ENCODE results near the gene TVP23C. TPM values are rescaled to one million over a fixed set of nuclear protein-coding genes. Genes with fewer than 3 reads are reported as not detected.

TVP23C gene
- total RNA-seq, 1 experiment from 2014 or later: 45.5 TPM

DNA sequence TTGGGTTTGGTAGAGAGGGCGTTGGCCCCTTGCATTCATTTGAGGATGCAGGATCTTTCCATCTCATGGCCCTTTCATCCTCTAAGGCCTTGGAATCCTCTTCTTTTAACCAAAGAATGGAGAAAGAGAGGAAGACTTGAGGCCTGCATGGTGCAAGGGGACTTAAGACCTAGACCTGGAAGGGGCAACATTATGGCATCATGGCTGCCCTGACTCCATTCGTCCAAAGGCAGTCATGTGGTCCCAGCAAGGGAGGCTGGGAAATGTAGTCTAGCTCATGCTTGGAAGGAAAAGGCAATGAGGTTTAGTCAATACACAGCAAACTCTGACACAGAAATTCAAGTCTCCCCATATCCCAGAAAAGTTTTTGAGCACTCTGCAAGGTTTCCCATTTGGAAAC is 65.2 kb downstream of the TVP23C start:
- POLR2A ChIA-PET (ENCODE audit: unreplicated experiment): no interaction called here

DNA sequence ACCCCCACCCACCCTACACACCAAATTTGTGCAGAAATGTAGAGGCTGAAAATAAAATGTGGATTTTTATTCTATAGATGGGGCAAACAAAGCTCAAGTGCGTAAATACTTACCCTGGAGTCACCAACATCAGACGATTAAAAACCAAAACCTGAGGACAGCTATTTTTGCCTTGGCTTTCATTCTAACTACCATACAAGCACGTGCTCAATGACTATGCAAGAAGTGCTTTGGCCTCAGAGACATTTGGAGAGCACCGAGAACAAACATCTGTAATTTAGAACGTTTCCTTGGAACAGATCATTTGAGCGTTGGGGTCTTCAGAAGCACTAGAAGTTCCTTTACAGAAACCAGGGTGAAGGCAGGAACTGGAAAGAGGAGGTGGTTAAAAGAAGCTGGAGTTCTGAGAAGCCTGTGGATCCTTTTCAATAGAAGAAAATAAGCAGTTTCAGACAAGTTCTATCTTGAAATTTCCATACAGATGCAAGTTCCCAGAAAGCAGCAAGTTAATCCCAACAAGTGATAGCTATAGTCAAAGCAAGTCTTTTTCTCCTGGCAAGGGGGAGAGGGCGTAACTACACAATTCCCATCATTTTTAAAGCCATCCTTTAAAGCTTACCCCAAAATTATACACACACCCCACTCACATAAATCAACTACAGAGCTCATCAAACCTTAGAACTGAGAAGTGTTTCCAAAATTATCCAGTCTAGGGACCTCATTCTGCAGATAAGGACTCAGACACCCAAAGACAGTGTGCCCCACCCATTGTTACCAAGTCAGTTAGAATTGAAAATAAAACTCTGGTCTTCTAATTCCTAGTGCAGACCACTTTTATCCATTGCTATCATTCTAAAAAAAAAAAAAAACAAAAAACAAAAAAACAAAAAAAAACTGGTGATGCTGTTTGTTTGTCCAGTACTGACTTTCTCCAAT is 66.3 kb downstream of the TVP23C start:
- POLR2A ChIA-PET (ENCODE audit: unreplicated experiment): no interaction called here
- BruUV-seq (replicated peaks): no TSS peak

More for the DNA sequence above, 65.2 kb downstream of the TVP23C start:
- Histone ChIP-seq H3K9me2 (ENCODE audit: insufficient read depth) (no peaks in the 10 kb centered on the region), H3K4me1 (replicated peaks; ENCODE audit: insufficient read depth) (no peaks in the 10 kb centered on the region), H3K27ac (no peak overlapping the region), H3K4me3 (no peak overlapping the region), H3K36me3 (ENCODE audit: low read depth) (no peaks in the 10 kb centered on the region), H3K9me3 (ENCODE audit: insufficient read depth, low read depth) (no peaks in the 10 kb centered on the region), H3K27me3 (ENCODE audit: insufficient read depth, low read depth) (no peaks in the 10 kb centered on the region), H3F3A (ENCODE audit: insufficient read depth, low read depth) (no peaks in the 10 kb centered on the region), H4K20me1 (ENCODE audit: insufficient read depth) (no peaks in the 10 kb centered on the region), H2AFZ (no peak overlapping the region), H3K79me2 (ENCODE audit: low read depth) (no peaks in the 10 kb centered on the region), H3K4me2 (no peak overlapping the region)
- no peak for DNase-seq
- no TSS peak for BruUV-seq (replicated peaks)
- TF ChIP-seq, protein P1, sequence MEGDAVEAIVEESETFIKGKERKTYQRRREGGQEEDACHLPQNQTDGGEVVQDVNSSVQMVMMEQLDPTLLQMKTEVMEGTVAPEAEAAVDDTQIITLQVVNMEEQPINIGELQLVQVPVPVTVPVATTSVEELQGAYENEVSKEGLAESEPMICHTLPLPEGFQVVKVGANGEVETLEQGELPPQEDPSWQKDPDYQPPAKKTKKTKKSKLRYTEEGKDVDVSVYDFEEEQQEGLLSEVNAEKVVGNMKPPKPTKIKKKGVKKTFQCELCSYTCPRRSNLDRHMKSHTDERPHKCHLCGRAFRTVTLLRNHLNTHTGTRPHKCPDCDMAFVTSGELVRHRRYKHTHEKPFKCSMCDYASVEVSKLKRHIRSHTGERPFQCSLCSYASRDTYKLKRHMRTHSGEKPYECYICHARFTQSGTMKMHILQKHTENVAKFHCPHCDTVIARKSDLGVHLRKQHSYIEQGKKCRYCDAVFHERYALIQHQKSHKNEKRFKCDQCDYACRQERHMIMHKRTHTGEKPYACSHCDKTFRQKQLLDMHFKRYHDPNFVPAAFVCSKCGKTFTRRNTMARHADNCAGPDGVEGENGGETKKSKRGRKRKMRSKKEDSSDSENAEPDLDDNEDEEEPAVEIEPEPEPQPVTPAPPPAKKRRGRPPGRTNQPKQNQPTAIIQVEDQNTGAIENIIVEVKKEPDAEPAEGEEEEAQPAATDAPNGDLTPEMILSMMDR (conservative IDR thresholded peaks at IDR 0.05): no peak
- TF ChIP-seq EZH2 (IDR thresholded peaks at IDR 0.05; ENCODE audit: low read depth): no peak
- intact Hi-C loops (cut with micrococcal nuclease; ENCODE audit: unreplicated experiment): no loop called here
- CTCF ChIA-PET: interaction anchor here (0.5 kb wide), 1 partner anchor 251 kb away, joined by 3 read pairs; no protein-coding TSS in a partner anchor

DNA sequence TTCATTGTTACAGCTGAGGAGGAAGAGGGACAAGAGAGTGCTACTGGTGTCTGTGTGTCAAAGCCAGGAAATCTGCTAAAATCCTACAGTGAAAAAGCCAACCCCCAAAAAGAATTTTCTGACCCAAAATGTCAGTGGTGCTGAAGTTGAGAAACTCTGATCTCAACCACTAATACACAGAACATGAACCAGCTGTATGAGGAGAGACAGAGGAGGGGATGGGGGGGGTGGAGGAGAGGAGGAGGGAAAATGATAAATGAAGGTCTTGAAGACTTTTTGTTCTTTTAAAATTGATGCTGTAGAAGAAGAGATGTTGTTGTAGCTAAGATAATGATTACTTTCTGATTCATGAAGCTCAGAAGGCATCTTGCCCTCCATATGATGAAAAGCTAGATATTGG is 68.5 kb downstream of the TVP23C start:
- no peaks in the 10 kb centered on the region for H3K4me1 ChIP-seq (replicated peaks; ENCODE audit: insufficient read depth)
- POLR2A ChIA-PET (ENCODE audit: unreplicated experiment): no interaction called here
- H3K27me3 ChIP-seq (ENCODE audit: insufficient read depth, low read depth): no peaks in the 10 kb centered on the region
- intact Hi-C loops (cut with micrococcal nuclease; ENCODE audit: unreplicated experiment): no loop called here
- H3K79me2 ChIP-seq (ENCODE audit: low read depth): no peaks in the 10 kb centered on the region
- no peak overlapping the region for H3K4me2 ChIP-seq
- H4K20me1 ChIP-seq (ENCODE audit: insufficient read depth): no peaks in the 10 kb centered on the region
- no peaks in the 10 kb centered on the region for H3F3A ChIP-seq (ENCODE audit: insufficient read depth, low read depth)
- H3K9me2 ChIP-seq (ENCODE audit: insufficient read depth): no peaks in the 10 kb centered on the region
- no peak overlapping the region for H3K27ac ChIP-seq
- H3K36me3 ChIP-seq (ENCODE audit: low read depth): no peaks in the 10 kb centered on the region
- H3K4me3 ChIP-seq: no peak overlapping the region
- H3K9me3 ChIP-seq (ENCODE audit: insufficient read depth, low read depth): no peaks in the 10 kb centered on the region
- DNase-seq: no peak
- TF ChIP-seq EZH2 (IDR thresholded peaks at IDR 0.05; ENCODE audit: low read depth): no peak
- TF ChIP-seq, protein P1 (conservative IDR thresholded peaks at IDR 0.05): no peak
- no TSS peak for BruUV-seq (replicated peaks)
- no peak overlapping the region for H2AFZ ChIP-seq
- CTCF ChIA-PET: no interaction called here

More for the DNA sequence above, 66.3 kb downstream of the TVP23C start:
- H4K20me1 ChIP-seq (ENCODE audit: insufficient read depth): no peaks in the 10 kb centered on the region
- H2AFZ ChIP-seq: no peak overlapping the region
- H3F3A ChIP-seq (ENCODE audit: insufficient read depth, low read depth): no peaks in the 10 kb centered on the region
- no peaks in the 10 kb centered on the region for H3K9me3 ChIP-seq (ENCODE audit: insufficient read depth, low read depth)
- CTCF ChIA-PET: interaction anchor here (0.6 kb wide), 1 partner anchor 331 kb away, joined by 4 read pairs; no protein-coding TSS in a partner anchor
- no peak overlapping the region for H3K4me2 ChIP-seq
- H3K4me1 ChIP-seq (replicated peaks; ENCODE audit: insufficient read depth): no peaks in the 10 kb centered on the region
- H3K4me3 ChIP-seq: no peak overlapping the region
- H3K79me2 ChIP-seq (ENCODE audit: low read depth): no peaks in the 10 kb centered on the region
- H3K27me3 ChIP-seq (ENCODE audit: insufficient read depth, low read depth): no peaks in the 10 kb centered on the region
- DNase-seq: no peak
- no peaks in the 10 kb centered on the region for H3K9me2 ChIP-seq (ENCODE audit: insufficient read depth)
- intact Hi-C loops (cut with micrococcal nuclease; ENCODE audit: unreplicated experiment): no loop called here
- no peaks in the 10 kb centered on the region for H3K36me3 ChIP-seq (ENCODE audit: low read depth)
- H3K27ac ChIP-seq: no peak overlapping the region
- TF ChIP-seq, protein P1 (conservative IDR thresholded peaks at IDR 0.05): no peak
- no peak for TF ChIP-seq EZH2 (IDR thresholded peaks at IDR 0.05; ENCODE audit: low read depth)

All from PC-9 (cell line).